ENCODE results near the gene CYP19A1. TPM values are rescaled to one million over a fixed set of nuclear protein-coding genes. Genes with fewer than 3 reads are reported as not detected.

Gene CYP19A1
- total RNA-seq, 1 donor from 2014 or later, result 0.58 TPM

DNA sequence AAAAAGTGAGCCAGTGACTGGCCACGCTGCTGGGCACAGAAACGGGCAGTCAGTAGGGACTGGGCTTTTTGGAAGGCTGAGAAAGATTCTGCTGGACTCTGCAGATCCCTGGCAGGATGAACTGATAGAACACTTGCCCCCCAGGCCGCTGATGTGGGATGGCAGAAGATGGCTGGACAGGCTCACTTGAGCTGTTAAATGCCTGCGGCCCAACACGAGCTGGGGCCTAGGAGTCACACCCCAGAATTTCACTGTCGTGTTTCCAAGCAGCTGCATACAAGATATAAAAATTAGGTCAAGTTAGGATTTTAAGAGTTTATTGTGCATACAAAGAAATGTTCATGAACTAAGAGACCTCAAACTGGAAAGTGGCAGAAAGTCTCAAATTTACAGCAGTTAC is 29.9 kb upstream of the CYP19A1 start:
- no peak overlapping the region for H3K27ac ChIP-seq
- TF ChIP-seq, protein P1, sequence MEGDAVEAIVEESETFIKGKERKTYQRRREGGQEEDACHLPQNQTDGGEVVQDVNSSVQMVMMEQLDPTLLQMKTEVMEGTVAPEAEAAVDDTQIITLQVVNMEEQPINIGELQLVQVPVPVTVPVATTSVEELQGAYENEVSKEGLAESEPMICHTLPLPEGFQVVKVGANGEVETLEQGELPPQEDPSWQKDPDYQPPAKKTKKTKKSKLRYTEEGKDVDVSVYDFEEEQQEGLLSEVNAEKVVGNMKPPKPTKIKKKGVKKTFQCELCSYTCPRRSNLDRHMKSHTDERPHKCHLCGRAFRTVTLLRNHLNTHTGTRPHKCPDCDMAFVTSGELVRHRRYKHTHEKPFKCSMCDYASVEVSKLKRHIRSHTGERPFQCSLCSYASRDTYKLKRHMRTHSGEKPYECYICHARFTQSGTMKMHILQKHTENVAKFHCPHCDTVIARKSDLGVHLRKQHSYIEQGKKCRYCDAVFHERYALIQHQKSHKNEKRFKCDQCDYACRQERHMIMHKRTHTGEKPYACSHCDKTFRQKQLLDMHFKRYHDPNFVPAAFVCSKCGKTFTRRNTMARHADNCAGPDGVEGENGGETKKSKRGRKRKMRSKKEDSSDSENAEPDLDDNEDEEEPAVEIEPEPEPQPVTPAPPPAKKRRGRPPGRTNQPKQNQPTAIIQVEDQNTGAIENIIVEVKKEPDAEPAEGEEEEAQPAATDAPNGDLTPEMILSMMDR (IDR thresholded peaks at IDR 0.05), result no peak
- intact Hi-C loops (cut with DNase I), result no loop called here
- ATAC-seq (no peak), DNase-seq (no peak)
- H3K4me1 ChIP-seq, result peaks cover 25% of the 10 kb centered on the region
- no peaks in the 10 kb centered on the region for H3K36me3 ChIP-seq
- no peak overlapping the region for H3K4me3 ChIP-seq
- no peaks in the 10 kb centered on the region for H3K27me3 ChIP-seq
- H3K9me3 ChIP-seq, result no peaks in the 10 kb centered on the region

DNA sequence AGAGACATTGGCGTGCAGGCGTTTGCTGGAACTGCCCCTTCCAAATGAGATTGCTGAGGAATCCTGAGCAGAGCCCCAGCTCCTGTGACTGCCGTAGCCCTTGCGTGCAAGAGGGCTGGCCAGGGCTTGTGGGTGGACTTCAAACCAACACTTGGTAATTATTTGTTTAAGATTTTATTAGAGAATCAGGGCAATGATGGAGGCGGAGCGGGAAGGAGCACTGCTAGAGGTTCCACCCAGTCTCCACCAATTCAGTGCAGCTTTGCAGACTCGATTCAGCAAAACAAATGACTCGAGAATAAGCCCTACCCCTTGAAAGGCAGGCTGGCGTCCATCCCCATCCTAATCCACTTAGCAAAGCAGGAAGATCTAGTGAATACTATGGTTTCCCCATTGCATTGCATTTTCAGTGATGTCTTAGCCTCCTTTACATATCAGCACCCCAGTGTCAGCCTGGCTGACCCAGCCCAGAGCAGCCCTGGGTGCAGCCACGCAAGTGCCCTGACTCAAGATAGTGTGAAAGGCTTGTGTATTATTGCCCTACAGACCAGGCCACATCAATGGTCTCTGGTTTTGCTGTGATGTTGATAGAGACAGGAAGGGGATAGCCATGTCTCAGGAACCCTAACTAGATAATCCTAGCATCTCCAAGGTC is 29.1 kb upstream of the CYP19A1 start:
- H3K36me3 ChIP-seq, result no peaks in the 10 kb centered on the region
- no peak overlapping the region for H3K27ac ChIP-seq
- ATAC-seq (peak; percentile 37), DNase-seq (no peak)
- intact Hi-C loops (cut with DNase I), result no loop called here
- H3K4me1 ChIP-seq, result peaks cover 25% of the 10 kb centered on the region
- TF ChIP-seq, protein P1 (IDR thresholded peaks at IDR 0.05), result no peak
- no peak overlapping the region for H3K4me3 ChIP-seq
- H3K27me3 ChIP-seq, result no peaks in the 10 kb centered on the region
- H3K9me3 ChIP-seq, result no peaks in the 10 kb centered on the region

- intact Hi-C loops (cut with DNase I), result no loop called here
- H3K4me3 ChIP-seq, result no peak overlapping the region
- no peaks in the 10 kb centered on the region for H3K36me3 ChIP-seq
- peaks cover 25% of the 10 kb centered on the region for H3K4me1 ChIP-seq
- no peak overlapping the region for H3K27ac ChIP-seq
- peak; percentile 81 for ATAC-seq
- TF ChIP-seq, protein P1 (IDR thresholded peaks at IDR 0.05), result no peak
- no peaks in the 10 kb centered on the region for H3K9me3 ChIP-seq
- no peak for DNase-seq
- no peaks in the 10 kb centered on the region for H3K27me3 ChIP-seq
Observed at GRCh38 chr15:51366920-51367319, 28.5 kb upstream of the CYP19A1 start.

GRCh38 chr15:51366071-51366470 is 27.7 kb upstream of the CYP19A1 start:
- H3K27ac ChIP-seq, result no peak overlapping the region
- DNase-seq (no peak), ATAC-seq (peak; percentile 30)
- H3K4me3 ChIP-seq, result no peak overlapping the region
- H3K27me3 ChIP-seq, result no peaks in the 10 kb centered on the region
- no peaks in the 10 kb centered on the region for H3K9me3 ChIP-seq
- intact Hi-C loops (cut with DNase I), result no loop called here
- H3K4me1 ChIP-seq, result peaks cover 25% of the 10 kb centered on the region
- H3K36me3 ChIP-seq, result no peaks in the 10 kb centered on the region
- TF ChIP-seq, protein P1 (IDR thresholded peaks at IDR 0.05), result no peak

- TF ChIP-seq, protein P1 (IDR thresholded peaks at IDR 0.05), result no peak
- DNase-seq (no peak), ATAC-seq (no peak)
- Histone ChIP-seq H3K4me1 (peaks cover 25% of the 10 kb centered on the region), H3K27me3 (no peaks in the 10 kb centered on the region), H3K9me3 (no peaks in the 10 kb centered on the region), H3K4me3 (no peak overlapping the region), H3K36me3 (no peaks in the 10 kb centered on the region), H3K27ac (no peak overlapping the region)
- intact Hi-C loops (cut with DNase I), result no loop called here
Observed at GRCh38 chr15:51365417-51365816, 27.0 kb upstream of the CYP19A1 start.

GRCh38 chr15:51363383-51363782 is 25.0 kb upstream of the CYP19A1 start:
- no peaks in the 10 kb centered on the region for H3K9me3 ChIP-seq
- H3K27me3 ChIP-seq, result no peaks in the 10 kb centered on the region
- TF ChIP-seq, protein P1 (IDR thresholded peaks at IDR 0.05), result no peak
- H3K27ac ChIP-seq, result no peak overlapping the region
- H3K36me3 ChIP-seq, result no peaks in the 10 kb centered on the region
- H3K4me1 ChIP-seq, result peaks cover 17% of the 10 kb centered on the region
- H3K4me3 ChIP-seq, result no peak overlapping the region
- intact Hi-C loops (cut with DNase I), result no loop called here
- DNase-seq, result no peak
- ATAC-seq, result no peak
